Adrenal gland (tissue), 5 donors: Measurements from ENCODE around the gene TTLL11.

ENCODE experiments used
- POLR2A ChIP-seq, 2 donors: fragments of 450-650 bp; IDR thresholded peaks; one replicate each; pipeline ENCODE4 v1.6.1; 2017; ENCODE audit warnings: antibody characterized with exemption in 2 of 2, mild to moderate bottlenecking in 2 of 2, moderate library complexity in 1 of 2
- TF ChIP-seq, protein P1 (sequence below), 6 experiments: fragments of 450-650 bp in 4 of 6; fragments of 200-600 bp in 2 of 6; sonication (generic) in 1 of 6; IDR thresholded peaks; 1 replicate in 5 of 6; 2 replicates in 1 of 6; pipeline versions ENCODE4 v1.5.1 to v1.8.0; 2016 to 2021; ENCODE audit warnings: antibody characterized with exemption in 6 of 6, mild to moderate bottlenecking in 2 of 6, moderate library complexity in 1 of 6
- donor health status: DM: no; HTN: no; CAD: no.

- TF ChIP-seq, protein P1, sequence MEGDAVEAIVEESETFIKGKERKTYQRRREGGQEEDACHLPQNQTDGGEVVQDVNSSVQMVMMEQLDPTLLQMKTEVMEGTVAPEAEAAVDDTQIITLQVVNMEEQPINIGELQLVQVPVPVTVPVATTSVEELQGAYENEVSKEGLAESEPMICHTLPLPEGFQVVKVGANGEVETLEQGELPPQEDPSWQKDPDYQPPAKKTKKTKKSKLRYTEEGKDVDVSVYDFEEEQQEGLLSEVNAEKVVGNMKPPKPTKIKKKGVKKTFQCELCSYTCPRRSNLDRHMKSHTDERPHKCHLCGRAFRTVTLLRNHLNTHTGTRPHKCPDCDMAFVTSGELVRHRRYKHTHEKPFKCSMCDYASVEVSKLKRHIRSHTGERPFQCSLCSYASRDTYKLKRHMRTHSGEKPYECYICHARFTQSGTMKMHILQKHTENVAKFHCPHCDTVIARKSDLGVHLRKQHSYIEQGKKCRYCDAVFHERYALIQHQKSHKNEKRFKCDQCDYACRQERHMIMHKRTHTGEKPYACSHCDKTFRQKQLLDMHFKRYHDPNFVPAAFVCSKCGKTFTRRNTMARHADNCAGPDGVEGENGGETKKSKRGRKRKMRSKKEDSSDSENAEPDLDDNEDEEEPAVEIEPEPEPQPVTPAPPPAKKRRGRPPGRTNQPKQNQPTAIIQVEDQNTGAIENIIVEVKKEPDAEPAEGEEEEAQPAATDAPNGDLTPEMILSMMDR (IDR thresholded peaks at IDR 0.05): no peak
- no peak for TF ChIP-seq POLR2A (IDR thresholded peaks at IDR 0.05)
Measured at GRCh38 chr9:121786998-121787422, 306.1 kb downstream of the TTLL11 start.
